HepG2 (cell line): ENCODE results near the gene PPM1H. TPM values are rescaled to one million over a fixed set of nuclear protein-coding genes. Genes with fewer than 3 reads are reported as not detected.

Experiments
- ARID2 ChIP-seq: sonication (generic); formaldehyde crosslinking; IDR thresholded peaks from 2 replicates; pipeline ENCODE4 v1.8.1; 2022; ENCODE audit warnings: mild to moderate bottlenecking, missing genetic modification reagents, borderline replicate concordance
- ATF1 ChIP-seq: IDR thresholded peaks from 2 replicates; pipeline ENCODE4 v1.6.1; 2016; ENCODE audit warnings: mild to moderate bottlenecking, control low read depth
- ATF5 ChIP-seq: sonication (generic); formaldehyde crosslinking; IDR thresholded peaks from 2 replicates; pipeline ENCODE4 v1.4.0; 2020; ENCODE audit warnings: mild to moderate bottlenecking, low read depth, missing genetic modification reagents
- DBP ChIP-seq: sonication (generic); formaldehyde crosslinking; IDR thresholded peaks from 2 replicates; pipeline ENCODE4 v1.4.0; 2020; ENCODE audit warnings: missing genetic modification reagents; ENCODE audit errors: not compliant biosample characterization
- DR1 ChIP-seq: sonication (generic); formaldehyde crosslinking; IDR thresholded peaks from 2 replicates; pipeline ENCODE4 v1.8.0; 2021; ENCODE audit warnings: mild to moderate bottlenecking, missing genetic modification reagents, inconsistent platforms
- KDM5A ChIP-seq: fragments of 200-600 bp; sonication (generic); IDR thresholded peaks from 2 replicates; pipeline ENCODE4 v1.7.0; 2018; ENCODE audit warnings: antibody characterized with exemption, mild to moderate bottlenecking, low read length, borderline replicate concordance
- NFE2 ChIP-seq: sonication (generic); formaldehyde crosslinking; IDR thresholded peaks from 2 replicates; pipeline ENCODE4 v1.4.0; 2020; ENCODE audit warnings: missing genetic modification reagents
- NR3C1 ChIP-seq: sonication (generic); formaldehyde crosslinking; IDR thresholded peaks from 2 replicates; pipeline ENCODE4 v1.4.0; 2020; ENCODE audit warnings: missing genetic modification reagents
- ZHX2 ChIP-seq, 2 experiments: sonication (generic) in 1 of 2; formaldehyde crosslinking in 1 of 2; IDR thresholded peaks; 2 replicates each; pipeline versions ENCODE4 v1.6.1 to v1.9.0; 2014 to 2022; ENCODE audit warnings: antibody characterized with exemption in 1 of 2, borderline replicate concordance in 1 of 2, inconsistent platforms in 1 of 2, low read depth in 1 of 2, missing genetic modification reagents in 1 of 2
- ZNF609 ChIP-seq: sonication (generic); formaldehyde crosslinking; IDR thresholded peaks from 2 replicates; pipeline ENCODE4 v1.4.0; 2020; ENCODE audit warnings: mild to moderate bottlenecking, missing genetic modification reagents, borderline replicate concordance
- ZNF709 ChIP-seq: sonication (generic); formaldehyde crosslinking; IDR thresholded peaks from 2 replicates; pipeline ENCODE4 v1.5.0; 2020; ENCODE audit warnings: mild to moderate bottlenecking, missing genetic modification reagents
- ZNF773 ChIP-seq: sonication (generic); formaldehyde crosslinking; IDR thresholded peaks from 2 replicates; pipeline ENCODE4 v1.4.0; 2020; ENCODE audit warnings: missing genetic modification reagents, borderline replicate concordance
- ZNF792 ChIP-seq: IDR thresholded peaks from 2 replicates; pipeline ENCODE4 v1.6.1; 2016
- ZSCAN25 ChIP-seq: sonication (generic); formaldehyde crosslinking; IDR thresholded peaks from 2 replicates; pipeline ENCODE4 v1.8.0; 2022; ENCODE audit warnings: mild to moderate bottlenecking, missing genetic modification reagents
- polyA plus RNA-seq, 8 experiments: library from polyadenylated mRNA; depleted of rRNA in 3 of 8; stranded (reverse) in 7 of 8; unstranded in 1 of 8; fragments of >200 nt; fragmentation: Illumina TruSeq in 4 of 8; extraction: Trizol in 4 of 8; gene quantifications; 2 replicates each; pipeline versions ENCODE4 v1.2.1 to v1.2.3, GENCODE V29; 2011 to 2016; ENCODE audit warnings: low read depth in 4 of 8, missing spikeins in 1 of 8, mixed read lengths in 1 of 8; ENCODE audit not compliant: insufficient read depth in 1 of 8
- total RNA-seq, 5 experiments: library from RNA; depleted of rRNA; stranded (reverse); fragments of >200 nt; fragmentation: Illumina TruSeq; extraction: Trizol; gene quantifications; 2 replicates each; pipeline ENCODE4 v1.2.3, GENCODE V29; 2016; ENCODE audit warnings: low read depth in 1 of 5
- TF ChIP-seq, protein P1 (sequence below): sonication (generic); formaldehyde crosslinking; IDR thresholded peaks from 2 replicates; pipeline ENCODE4 v1.5.0; 2020; ENCODE audit warnings: missing genetic modification reagents
- TF ChIP-seq, protein P2 (sequence below): sonication (generic); formaldehyde crosslinking; IDR thresholded peaks from 2 replicates; pipeline ENCODE4 v1.5.0; 2020; ENCODE audit warnings: missing genetic modification reagents, mild to moderate bottlenecking, borderline replicate concordance

PPM1H gene
- total and polyA plus RNA-seq, 2 of the 13 experiments (the other 11 are each of a cell fraction or from before 2014, with no cell fraction given) = 29.1 to 38.1 TPM

DNA sequence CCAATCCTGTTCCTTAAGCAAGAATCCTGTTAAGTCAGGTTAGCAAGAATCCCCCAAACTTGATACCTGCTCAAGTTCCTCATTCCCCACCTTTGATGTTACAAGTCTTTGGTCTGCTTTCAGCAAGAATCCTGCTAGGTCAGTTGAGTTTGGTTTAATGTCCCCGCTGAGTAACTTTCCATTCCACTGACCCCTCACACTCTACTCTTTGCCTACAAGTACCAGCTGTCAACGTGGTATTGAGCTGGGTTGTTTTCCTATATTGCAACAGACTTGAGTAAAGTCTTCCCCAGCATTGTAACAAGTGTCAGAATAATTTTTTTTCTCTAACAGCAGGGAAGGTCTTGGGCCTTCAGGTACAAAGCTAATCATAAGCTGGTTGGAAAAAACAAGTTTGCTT lies 6.3 kb downstream of the PPM1H start (continued):
- TF ChIP-seq ZNF609 (no peak), ZSCAN25 (CRISPR knock-in tag) (no peak), KDM5A (no peak), DR1 (CRISPR knock-in tag) (no peak), ARID2 (no peak), ZNF792 (CRISPR knock-in tag) (no peak), ZNF709 (no peak), DBP (CRISPR knock-in tag) (no peak), NR3C1 (CRISPR knock-in tag) (no peak), ATF1 (no peak), NFE2 (CRISPR knock-in tag) (no peak), ATF5 (CRISPR knock-in tag) (no peak), ZNF773 (CRISPR knock-in tag) (no peak), ZHX2 (IDR thresholded peaks at IDR 0.05; ENCODE audit: low read depth) (no peak), ZHX2 (CRISPR knock-in tag; IDR thresholded peaks at IDR 0.05; ENCODE audit: borderline replicate concordance) (no peak)
- TF ChIP-seq, protein P1, sequence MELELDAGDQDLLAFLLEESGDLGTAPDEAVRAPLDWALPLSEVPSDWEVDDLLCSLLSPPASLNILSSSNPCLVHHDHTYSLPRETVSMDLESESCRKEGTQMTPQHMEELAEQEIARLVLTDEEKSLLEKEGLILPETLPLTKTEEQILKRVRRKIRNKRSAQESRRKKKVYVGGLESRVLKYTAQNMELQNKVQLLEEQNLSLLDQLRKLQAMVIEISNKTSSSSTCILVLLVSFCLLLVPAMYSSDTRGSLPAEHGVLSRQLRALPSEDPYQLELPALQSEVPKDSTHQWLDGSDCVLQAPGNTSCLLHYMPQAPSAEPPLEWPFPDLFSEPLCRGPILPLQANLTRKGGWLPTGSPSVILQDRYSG (CRISPR knock-in tag) = no peak
- TF ChIP-seq, protein P2, sequence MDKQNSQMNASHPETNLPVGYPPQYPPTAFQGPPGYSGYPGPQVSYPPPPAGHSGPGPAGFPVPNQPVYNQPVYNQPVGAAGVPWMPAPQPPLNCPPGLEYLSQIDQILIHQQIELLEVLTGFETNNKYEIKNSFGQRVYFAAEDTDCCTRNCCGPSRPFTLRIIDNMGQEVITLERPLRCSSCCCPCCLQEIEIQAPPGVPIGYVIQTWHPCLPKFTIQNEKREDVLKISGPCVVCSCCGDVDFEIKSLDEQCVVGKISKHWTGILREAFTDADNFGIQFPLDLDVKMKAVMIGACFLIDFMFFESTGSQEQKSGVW (CRISPR knock-in tag) = no peak
